RCC 7860 (cell line): ENCODE results near the gene PEX19.
"Not testable (repeated sequence)": the region's sequence is repeated elsewhere in the genome, so short reads cannot be mapped to it uniquely, and the experiment has no call there.

Experiments used
- DNase-seq: peaks from one replicate; pipeline ENCODE4 v3.0.0-alpha.2; 2015; ENCODE audit warnings: low spot score
- FAIRE-seq: peaks from 2 replicates; lab custom pipeline; 2012; peaks lifted over from hg19 to GRCh38; lab: Jason Lieb, UNC

PEX19 gene

GRCh38 chr1:160284782-160285344 is at the start of gene PEX19:
Gene PEX19 (minus strand): TSS chr1:160285133. CDS start chr1:160285124, 9 bp downstream.
- DNase-seq: peak; percentile 82
- FAIRE-seq: peak; percentile 78

DNA sequence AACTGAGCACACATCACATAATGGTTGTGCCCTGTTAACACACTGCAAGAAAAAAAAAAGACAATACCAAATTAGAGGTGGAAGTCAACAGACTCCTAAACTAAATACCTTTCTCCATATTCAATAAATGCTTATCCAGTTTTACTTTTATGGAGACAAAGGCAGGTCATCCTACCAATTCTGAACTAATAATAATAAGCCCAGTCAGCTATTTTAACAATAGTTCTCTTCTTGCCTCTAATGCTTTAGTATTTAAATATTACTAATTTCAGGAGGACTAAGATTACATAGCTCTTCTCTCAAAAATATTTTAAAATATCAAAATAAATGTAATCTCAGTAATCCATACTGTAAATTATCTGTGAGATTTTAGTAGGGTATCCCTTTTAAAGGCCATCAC is 47.6 kb upstream of the PEX19 start:
- FAIRE-seq (no peak), DNase-seq (no peak)

DNA sequence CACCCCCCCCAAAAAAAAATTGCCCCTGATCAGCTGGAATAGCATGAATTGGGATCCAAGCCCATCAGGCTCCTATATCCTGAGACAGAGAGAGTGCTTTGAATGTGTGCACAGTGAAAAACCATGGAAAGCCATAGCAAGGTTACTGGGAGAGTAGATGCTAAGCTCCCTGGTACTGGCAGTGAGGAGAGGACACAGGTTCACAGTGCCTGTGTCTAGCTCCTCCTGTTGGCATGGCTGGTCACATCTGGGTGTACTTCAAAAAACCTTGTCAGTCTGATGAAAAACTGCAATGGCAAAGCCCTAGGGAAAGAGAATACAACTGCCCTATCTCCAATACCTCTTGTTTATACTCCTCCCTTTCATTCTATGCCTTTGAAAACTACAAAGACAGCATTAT is 45.2 kb upstream of the PEX19 start:
- FAIRE-seq (no peak), DNase-seq (no peak)

GRCh38 chr1:160328184-160328583 is 43.3 kb upstream of the PEX19 start:
- FAIRE-seq (no peak), DNase-seq (no peak)

GRCh38 chr1:160326418-160326817 is 41.5 kb upstream of the PEX19 start:
- no peak for FAIRE-seq
- DNase-seq: no peak

- FAIRE-seq: no peak
- no peak for DNase-seq
These were observed 40.3 kb upstream of the PEX19 start for GRCh38 chr1:160325252-160325651.

- DNase-seq: no peak
- no peak for FAIRE-seq
These were observed 37.9 kb upstream of the PEX19 start for GRCh38 chr1:160322831-160323230.

- FAIRE-seq: no peak
- no peak for DNase-seq
These were observed 30.4 kb upstream of the PEX19 start for GRCh38 chr1:160315359-160315758.

- FAIRE-seq (no peak), DNase-seq (no peak)
These were observed 24.6 kb upstream of the PEX19 start for GRCh38 chr1:160309571-160309970.

DNA sequence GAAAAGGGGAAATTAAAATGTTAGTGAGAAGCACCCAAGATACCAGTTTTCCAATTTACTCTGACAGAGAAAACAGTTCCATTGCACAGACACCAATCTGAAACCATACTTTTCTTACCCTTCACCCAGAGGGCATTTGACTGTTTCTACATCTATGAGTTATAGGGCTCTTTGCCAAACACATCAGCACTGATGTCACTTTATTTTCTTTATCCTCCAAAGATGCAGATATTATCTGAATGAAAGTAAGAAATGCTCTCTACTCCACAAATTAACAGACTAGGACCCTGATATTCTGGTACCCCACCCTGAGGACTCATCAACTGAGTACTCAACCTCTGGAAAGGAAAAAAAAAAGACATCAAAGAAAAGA is 24.2 kb upstream of the PEX19 start:
- DNase-seq: no peak

DNA sequence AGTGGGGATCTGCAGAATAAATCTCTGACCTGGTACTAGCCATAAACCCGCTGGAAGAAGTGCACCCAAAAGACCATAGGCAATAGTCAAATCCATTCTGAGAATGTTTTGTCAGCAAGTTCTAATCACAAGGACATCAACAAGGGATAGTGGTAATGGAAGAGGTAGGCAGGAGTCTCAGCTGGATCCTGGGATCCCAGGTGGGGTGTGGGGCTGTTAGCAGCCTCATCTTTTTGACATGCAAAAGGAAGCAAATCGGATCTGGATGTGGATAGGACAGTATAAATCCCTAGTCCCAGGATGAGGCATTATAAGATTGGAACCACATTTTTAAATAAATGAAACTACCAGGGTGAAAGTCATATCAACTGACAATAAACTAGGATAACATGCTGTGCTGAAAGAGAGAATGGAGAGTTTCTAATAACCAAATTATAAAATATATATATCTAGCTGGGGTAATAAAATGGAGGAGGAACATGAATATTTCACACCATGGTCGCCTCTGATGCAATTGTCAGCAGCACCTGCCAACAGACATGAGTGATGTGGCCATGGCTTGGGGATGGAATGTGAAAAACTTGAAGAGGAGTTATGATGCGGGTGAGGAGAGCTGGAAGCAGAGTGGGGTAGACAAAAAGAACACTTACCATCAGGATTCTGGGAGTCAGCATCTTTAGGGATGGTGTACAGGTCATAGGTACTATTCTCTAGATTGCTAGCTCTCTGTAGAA is 23.7 kb upstream of the PEX19 start:
- no peak for DNase-seq
- FAIRE-seq: no peak

More for the DNA sequence above, 24.2 kb upstream of the PEX19 start:
- no peak for FAIRE-seq

DNA sequence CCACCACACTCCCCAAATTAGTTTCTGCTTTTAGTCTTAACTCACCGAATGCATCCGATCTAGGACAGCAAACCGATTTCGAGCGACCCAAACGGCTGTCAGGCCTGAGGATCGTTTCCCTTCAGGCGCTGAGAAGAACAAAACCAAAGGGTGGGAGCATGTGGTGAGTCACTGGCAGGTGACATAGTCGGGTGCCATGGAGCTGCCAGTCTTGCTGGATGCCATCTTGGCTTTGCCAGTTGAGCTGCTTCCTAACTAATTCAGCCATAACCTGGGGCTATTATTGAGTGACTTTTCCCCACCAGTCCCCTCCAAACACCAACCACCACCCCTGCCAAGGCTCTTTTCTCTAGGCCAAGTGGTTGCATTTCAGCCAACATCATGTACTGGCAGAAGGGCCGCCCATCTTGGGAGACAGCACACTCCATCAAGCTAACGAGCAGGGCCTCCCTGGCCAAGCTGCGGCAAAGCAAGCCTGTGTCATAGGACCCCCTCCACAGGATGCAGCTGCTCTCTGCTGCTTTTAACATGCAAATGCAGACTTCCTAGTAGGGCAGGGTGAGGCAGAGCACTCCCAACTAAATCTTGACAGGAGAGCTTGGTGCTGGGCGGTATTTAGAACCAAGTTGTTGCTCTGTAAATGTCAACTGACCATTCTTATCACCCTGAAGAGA is 22.3 kb upstream of the PEX19 start:
- no peak for DNase-seq
- FAIRE-seq: no peak

DNA sequence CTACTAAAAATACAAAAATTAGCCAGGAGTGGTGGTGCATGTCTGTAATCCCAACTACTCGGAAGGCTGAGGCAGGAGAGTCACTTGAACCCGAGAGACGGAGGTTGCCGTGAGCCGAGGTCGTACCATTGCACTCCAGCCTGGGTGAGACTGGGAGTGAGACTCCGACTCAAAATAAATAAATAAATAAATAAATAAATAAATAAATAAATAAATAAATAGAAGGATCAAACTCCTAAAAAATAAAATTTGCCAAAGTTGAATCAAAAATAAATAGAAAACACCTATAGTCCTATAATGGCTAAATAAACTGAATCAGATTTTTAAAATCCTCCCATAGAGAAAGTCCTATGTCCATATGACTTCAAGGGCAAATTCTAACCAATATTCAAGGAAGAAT is 15.2 kb upstream of the PEX19 start:
- DNase-seq: no peak
- FAIRE-seq: no peak

DNA sequence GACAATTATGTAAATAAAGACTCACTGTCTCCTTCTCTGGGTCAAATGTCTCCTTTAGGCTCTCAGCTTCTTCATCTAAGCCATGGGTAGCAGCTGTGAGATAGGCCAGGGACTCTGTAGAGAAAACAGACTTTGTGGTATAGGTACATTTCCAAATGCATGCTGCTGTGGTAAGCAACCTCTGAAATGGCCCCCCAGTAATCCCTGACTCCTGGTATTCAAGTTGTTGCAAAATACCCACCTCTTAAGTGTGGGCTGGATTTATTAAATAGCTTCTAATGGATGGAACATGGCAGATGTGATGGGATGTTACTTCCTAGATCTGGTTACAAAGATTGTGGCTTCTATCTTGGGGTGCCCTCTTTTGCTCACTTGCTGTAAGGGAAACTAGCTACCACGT is 11.1 kb upstream of the PEX19 start:
- DNase-seq (no peak), FAIRE-seq (no peak)

- FAIRE-seq: no peak
- DNase-seq: no peak
These were observed 8.4 kb upstream of the PEX19 start for GRCh38 chr1:160293020-160293968.

DNA sequence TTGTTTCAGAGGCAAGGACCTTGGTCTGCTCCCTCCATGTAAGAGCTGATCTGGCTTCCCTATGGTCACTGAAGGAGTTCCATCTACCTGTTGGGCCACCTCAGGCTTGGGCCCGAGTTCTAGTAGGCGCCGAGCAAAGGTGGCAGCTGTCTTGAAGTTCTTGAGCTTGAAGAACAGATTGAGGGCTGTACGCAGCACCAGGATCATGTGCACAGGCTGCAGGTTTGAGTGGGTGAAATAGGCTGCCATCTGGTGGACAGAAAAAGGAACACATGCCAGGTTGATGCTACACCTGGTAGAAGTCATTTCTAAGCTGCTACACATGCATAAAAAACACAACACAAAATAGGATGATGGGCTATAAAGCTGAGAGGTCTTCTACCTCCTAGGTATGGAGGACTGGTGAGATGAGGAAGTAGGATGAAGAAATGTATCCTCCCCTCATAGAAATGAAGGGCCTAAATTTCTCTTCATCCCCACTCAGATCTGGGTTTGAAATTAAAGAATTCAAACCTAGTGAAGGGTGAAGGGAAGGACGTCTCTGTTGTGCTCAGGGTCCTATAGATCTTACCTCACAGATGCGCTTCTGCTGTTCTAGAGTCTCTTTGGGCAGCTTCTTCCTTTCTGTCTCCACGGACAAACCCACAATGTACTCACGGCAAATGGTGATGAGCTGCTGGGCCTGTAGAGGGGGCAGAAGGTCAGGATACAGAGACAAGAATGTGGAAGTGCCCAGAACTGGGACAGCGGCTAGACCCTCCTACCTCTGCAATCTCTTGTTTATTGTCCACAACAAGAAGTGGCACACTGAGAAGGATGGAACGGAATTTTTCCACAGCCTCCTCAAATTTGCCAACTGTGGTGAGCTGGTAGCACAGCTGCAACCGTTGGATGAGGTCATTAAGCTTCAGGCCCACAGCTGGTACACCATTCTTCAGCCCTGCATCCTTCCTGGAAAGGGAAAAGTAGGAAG is 6.6 kb upstream of the PEX19 start:
- FAIRE-seq: no peak
- peak; percentile 39 for DNase-seq

GRCh38 chr1:160287769-160288168 is 2.8 kb upstream of the PEX19 start:
- FAIRE-seq: not testable (repeated sequence)

DNA sequence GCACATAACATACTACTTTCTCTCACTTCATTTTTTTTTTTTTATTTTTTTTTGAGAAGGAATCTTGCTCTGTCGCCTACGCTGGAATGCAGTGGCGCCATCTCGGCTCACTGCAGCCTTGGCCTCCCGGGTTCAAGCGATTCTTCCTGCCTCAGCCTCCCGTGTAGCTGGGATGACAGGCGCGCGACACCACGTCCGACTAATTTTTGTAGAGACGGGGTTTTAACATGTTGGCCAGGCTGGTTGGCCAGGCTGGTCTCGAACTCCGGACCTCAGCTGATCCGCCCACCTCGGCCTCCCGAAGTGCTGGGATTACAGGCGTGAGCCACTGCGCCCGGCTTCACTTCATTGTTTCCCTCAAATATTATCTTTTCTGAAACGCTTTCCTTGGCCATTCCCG is 573 bp upstream of the PEX19 start:
- no peak for FAIRE-seq

More at GRCh38 chr1:160287769-160288168, 2.8 kb upstream of the PEX19 start:
- not testable (repeated sequence) for DNase-seq

DNA sequence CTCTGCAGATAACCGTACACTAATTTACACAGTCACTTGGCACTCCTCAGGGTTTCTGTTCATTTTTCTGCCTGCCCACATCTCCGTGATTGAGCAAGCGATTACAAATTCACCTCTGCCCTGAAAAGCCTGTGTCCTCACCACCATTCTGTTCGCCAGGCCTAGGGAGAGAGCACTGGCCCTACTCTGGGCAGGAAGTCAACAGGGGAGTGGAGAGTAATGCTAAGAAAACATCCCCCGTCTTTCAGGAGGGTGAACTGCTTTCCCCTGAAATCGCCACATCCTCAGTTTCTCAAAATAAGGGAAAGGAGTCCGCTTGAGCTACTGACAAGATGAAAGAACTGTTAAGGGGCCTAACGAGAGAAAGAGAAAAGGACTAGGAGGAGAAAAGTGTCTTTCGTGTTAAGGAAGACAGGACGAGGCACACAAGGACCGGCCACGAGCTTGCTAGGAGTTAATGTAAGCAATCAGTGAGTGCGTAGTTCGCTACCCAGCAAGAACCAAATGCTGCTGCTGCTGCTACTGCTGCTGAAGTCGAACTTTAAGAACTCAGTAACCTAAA is 632 bp downstream of the PEX19 start:
- DNase-seq (peak; percentile 29), FAIRE-seq (no peak)

More for the DNA sequence above, 573 bp upstream of the PEX19 start:
- DNase-seq: no peak
